ENCODE results near the gene FITM1.
"Not testable (repeated sequence)": the region's sequence is repeated elsewhere in the genome, so short reads cannot be mapped to it uniquely, and the experiment has no call there.

FITM1 gene

GRCh38 chr14:24100982-24101494 is 29.4 kb upstream of the FITM1 start:
- H3K9ac ChIP-seq (ENCODE audit: low read length): no peak overlapping the region
- H3K27me3 ChIP-seq (ENCODE audit: control insufficient read depth, insufficient read depth, low read length): no peaks in the 10 kb centered on the region
- peaks cover 9% of the 10 kb centered on the region for H3K36me3 ChIP-seq (ENCODE audit: control insufficient read depth, insufficient read depth, low read length)
- H3K4me3 ChIP-seq (ENCODE audit: low read length): no peak overlapping the region
- H3K9me3 ChIP-seq (ENCODE audit: control insufficient read depth, low read length): no peaks in the 10 kb centered on the region
- H3K4me1 ChIP-seq (ENCODE audit: control insufficient read depth, insufficient read depth, low read length): peaks cover 6% of the 10 kb centered on the region

GRCh38 chr14:24102357-24103048 is 28.0 kb upstream of the FITM1 start:
- no peak overlapping the region for H3K9ac ChIP-seq (ENCODE audit: low read length)
- H3K36me3 ChIP-seq (ENCODE audit: control insufficient read depth, insufficient read depth, low read length): peaks cover 9% of the 10 kb centered on the region
- no peaks in the 10 kb centered on the region for H3K27me3 ChIP-seq (ENCODE audit: control insufficient read depth, insufficient read depth, low read length)
- no peak overlapping the region for H3K4me3 ChIP-seq (ENCODE audit: low read length)
- H3K9me3 ChIP-seq (ENCODE audit: control insufficient read depth, low read length): no peaks in the 10 kb centered on the region
- H3K4me1 ChIP-seq (ENCODE audit: control insufficient read depth, insufficient read depth, low read length): peaks cover 6% of the 10 kb centered on the region

- H3K36me3 ChIP-seq (ENCODE audit: control insufficient read depth, insufficient read depth, low read length): peaks cover 4% of the 10 kb centered on the region
These were observed 27.0 kb upstream of the FITM1 start for GRCh38 chr14:24103451-24103850.

GRCh38 chr14:24105609-24106239 is 24.7 kb upstream of the FITM1 start:
- H3K9me3 ChIP-seq (ENCODE audit: control insufficient read depth, low read length); H3K36me3 ChIP-seq (ENCODE audit: control insufficient read depth, insufficient read depth, low read length); H3K9ac ChIP-seq (ENCODE audit: low read length); H3K4me3 ChIP-seq (ENCODE audit: low read length); H3K4me1 ChIP-seq (ENCODE audit: control insufficient read depth, insufficient read depth, low read length); H3K27me3 ChIP-seq (ENCODE audit: control insufficient read depth, insufficient read depth, low read length): not testable (repeated sequence)

More at GRCh38 chr14:24103451-24103850, 27.0 kb upstream of the FITM1 start:
- Histone ChIP-seq H3K4me3 (ENCODE audit: low read length) (no peak overlapping the region), H3K27me3 (ENCODE audit: control insufficient read depth, insufficient read depth, low read length) (no peaks in the 10 kb centered on the region), H3K9me3 (ENCODE audit: control insufficient read depth, low read length) (no peaks in the 10 kb centered on the region), H3K9ac (ENCODE audit: low read length) (no peak overlapping the region), H3K4me1 (ENCODE audit: control insufficient read depth, insufficient read depth, low read length) (peaks cover 6% of the 10 kb centered on the region)

GRCh38 chr14:24106672-24107271 is 23.7 kb upstream of the FITM1 start:
- Histone ChIP-seq H3K36me3 (ENCODE audit: control insufficient read depth, insufficient read depth, low read length) (no peaks in the 10 kb centered on the region), H3K9me3 (ENCODE audit: control insufficient read depth, low read length) (no peaks in the 10 kb centered on the region), H3K27me3 (ENCODE audit: control insufficient read depth, insufficient read depth, low read length) (no peaks in the 10 kb centered on the region), H3K4me1 (ENCODE audit: control insufficient read depth, insufficient read depth, low read length) (peaks cover 5% of the 10 kb centered on the region), H3K9ac (ENCODE audit: low read length) (no peak overlapping the region), H3K4me3 (ENCODE audit: low read length) (no peak overlapping the region)

- no peaks in the 10 kb centered on the region for H3K27me3 ChIP-seq (ENCODE audit: control insufficient read depth, insufficient read depth, low read length)
- H3K9me3 ChIP-seq (ENCODE audit: control insufficient read depth, low read length): no peaks in the 10 kb centered on the region
- H3K4me1 ChIP-seq (ENCODE audit: control insufficient read depth, insufficient read depth, low read length): peaks cover 7% of the 10 kb centered on the region
- no peak overlapping the region for H3K9ac ChIP-seq (ENCODE audit: low read length)
- H3K4me3 ChIP-seq (ENCODE audit: low read length): no peak overlapping the region
- no peaks in the 10 kb centered on the region for H3K36me3 ChIP-seq (ENCODE audit: control insufficient read depth, insufficient read depth, low read length)
These were observed 22.1 kb upstream of the FITM1 start for GRCh38 chr14:24108336-24108874.

GRCh38 chr14:24110060-24110459 is 20.4 kb upstream of the FITM1 start:
- H3K36me3 ChIP-seq (ENCODE audit: control insufficient read depth, insufficient read depth, low read length): no peaks in the 10 kb centered on the region
- H3K4me1 ChIP-seq (ENCODE audit: control insufficient read depth, insufficient read depth, low read length): peaks cover 11% of the 10 kb centered on the region
- no peaks in the 10 kb centered on the region for H3K27me3 ChIP-seq (ENCODE audit: control insufficient read depth, insufficient read depth, low read length)
- no peaks in the 10 kb centered on the region for H3K9me3 ChIP-seq (ENCODE audit: control insufficient read depth, low read length)
- no peak overlapping the region for H3K9ac ChIP-seq (ENCODE audit: low read length)
- no peak overlapping the region for H3K4me3 ChIP-seq (ENCODE audit: low read length)

GRCh38 chr14:24110523-24110922 is 19.9 kb upstream of the FITM1 start:
- Histone ChIP-seq H3K4me3 (ENCODE audit: low read length) (no peak overlapping the region), H3K9ac (ENCODE audit: low read length) (no peak overlapping the region), H3K4me1 (ENCODE audit: control insufficient read depth, insufficient read depth, low read length) (peaks cover 11% of the 10 kb centered on the region), H3K27me3 (ENCODE audit: control insufficient read depth, insufficient read depth, low read length) (no peaks in the 10 kb centered on the region), H3K9me3 (ENCODE audit: control insufficient read depth, low read length) (no peaks in the 10 kb centered on the region), H3K36me3 (ENCODE audit: control insufficient read depth, insufficient read depth, low read length) (no peaks in the 10 kb centered on the region)

- H3K4me3 ChIP-seq (ENCODE audit: low read length): peak overlapping the region; percentile 86
- H3K9me3 ChIP-seq (ENCODE audit: control insufficient read depth, low read length): no peaks in the 10 kb centered on the region
- H3K9ac ChIP-seq (ENCODE audit: low read length): peak overlapping the region; percentile 90
- H3K27me3 ChIP-seq (ENCODE audit: control insufficient read depth, insufficient read depth, low read length): no peaks in the 10 kb centered on the region
- H3K4me1 ChIP-seq (ENCODE audit: control insufficient read depth, insufficient read depth, low read length): peaks cover 27% of the 10 kb centered on the region
- H3K36me3 ChIP-seq (ENCODE audit: control insufficient read depth, insufficient read depth, low read length): no peaks in the 10 kb centered on the region
These were observed 17.1 kb upstream of the FITM1 start for GRCh38 chr14:24113379-24113800.

GRCh38 chr14:24113801-24114531 is 16.5 kb upstream of the FITM1 start:
- Histone ChIP-seq H3K4me3 (ENCODE audit: low read length) (peak overlapping the region; percentile 86), H3K9me3 (ENCODE audit: control insufficient read depth, low read length) (no peaks in the 10 kb centered on the region), H3K4me1 (ENCODE audit: control insufficient read depth, insufficient read depth, low read length) (peaks cover 23% of the 10 kb centered on the region)

GRCh38 chr14:24114532-24115421 is 15.7 kb upstream of the FITM1 start, which contains the start of the genes DCAF11 and NRL:
TSS of gene DCAF11 (plus strand) at chr14:24114777. CDS start at chr14:24115595, 818 bp downstream.
TSS of gene NRL (minus strand) at chr14:24114949. CDS start at chr14:24082848, 32,101 bp downstream.
- Histone ChIP-seq H3K4me1 (ENCODE audit: control insufficient read depth, insufficient read depth, low read length) (peaks cover 22% of the 10 kb centered on the region), H3K36me3 (ENCODE audit: control insufficient read depth, insufficient read depth, low read length) (peaks cover 10% of the 10 kb centered on the region), H3K9ac (ENCODE audit: low read length) (peak within 1 kb of the TSS; percentile 90)

More at GRCh38 chr14:24113801-24114531, 16.5 kb upstream of the FITM1 start:
- H3K27me3 ChIP-seq (ENCODE audit: control insufficient read depth, insufficient read depth, low read length): no peaks in the 10 kb centered on the region
- H3K36me3 ChIP-seq (ENCODE audit: control insufficient read depth, insufficient read depth, low read length): peaks cover 5% of the 10 kb centered on the region
- H3K9ac ChIP-seq (ENCODE audit: low read length): peak overlapping the region; percentile 90

More at GRCh38 chr14:24114532-24115421, 15.7 kb upstream of the FITM1 start, which contains the start of the genes DCAF11 and NRL:
- H3K9me3 ChIP-seq (ENCODE audit: control insufficient read depth, low read length): no peaks in the 10 kb centered on the region
- peak within 1 kb of the TSS; percentile 86 for H3K4me3 ChIP-seq (ENCODE audit: low read length)
- no peaks in the 10 kb centered on the region for H3K27me3 ChIP-seq (ENCODE audit: control insufficient read depth, insufficient read depth, low read length)

All from mucosa of stomach (tissue), 1 donor.